CD4-positive, alpha-beta T cell treated with Interleukin-17A for 1 hour (primary cell): Measurements from ENCODE around the gene KLHL30.

Experiments
- DNase-seq: peaks from one replicate; pipeline ENCODE4 v3.0.0-alpha.2; 2020

Gene KLHL30

DNA sequence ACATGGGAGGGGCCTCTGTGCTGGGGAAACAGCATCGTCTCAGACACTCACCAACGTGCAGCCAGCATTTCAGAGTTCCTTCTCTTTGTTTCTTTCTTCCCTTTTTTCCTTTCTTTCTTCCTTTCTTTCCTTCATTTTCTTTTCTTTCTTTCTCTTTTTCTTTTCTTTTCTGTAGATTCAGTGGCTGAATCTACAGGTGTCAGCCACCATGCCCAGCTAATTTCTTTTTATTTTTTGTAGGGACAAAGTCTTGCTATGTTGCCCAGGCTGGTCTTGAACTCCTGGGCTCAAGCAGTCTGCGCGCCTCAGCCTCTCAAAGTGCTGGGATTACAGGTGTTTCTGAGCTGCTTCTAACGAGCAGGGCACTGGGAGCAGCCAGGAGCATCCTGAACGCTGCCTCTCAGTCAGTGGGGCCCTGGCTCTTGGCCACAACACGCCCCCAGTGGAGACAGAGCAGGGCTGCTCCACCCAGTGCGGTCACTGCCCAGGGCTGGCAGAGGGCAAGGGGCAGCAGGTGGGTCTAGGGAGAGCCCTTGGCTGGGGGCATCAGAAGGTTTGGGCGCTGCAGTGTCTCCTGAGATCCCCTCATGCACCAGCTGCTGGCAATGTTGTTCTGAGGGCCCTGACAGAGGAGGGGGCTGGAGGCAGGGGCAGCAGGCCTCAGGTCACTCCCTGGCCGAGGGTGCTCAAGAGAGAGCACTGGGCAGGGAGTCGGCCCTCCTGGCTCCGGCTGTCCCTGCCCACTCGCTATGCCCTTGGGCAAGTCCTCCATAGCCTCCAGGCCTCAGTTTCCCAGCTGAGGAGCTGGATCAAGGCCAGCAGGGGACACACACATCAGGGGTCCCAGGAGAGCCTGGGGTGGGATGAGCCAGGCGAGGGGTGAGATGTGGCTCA is 4.7 kb upstream of the KLHL30 start:
- DNase-seq, result no peak

DNA sequence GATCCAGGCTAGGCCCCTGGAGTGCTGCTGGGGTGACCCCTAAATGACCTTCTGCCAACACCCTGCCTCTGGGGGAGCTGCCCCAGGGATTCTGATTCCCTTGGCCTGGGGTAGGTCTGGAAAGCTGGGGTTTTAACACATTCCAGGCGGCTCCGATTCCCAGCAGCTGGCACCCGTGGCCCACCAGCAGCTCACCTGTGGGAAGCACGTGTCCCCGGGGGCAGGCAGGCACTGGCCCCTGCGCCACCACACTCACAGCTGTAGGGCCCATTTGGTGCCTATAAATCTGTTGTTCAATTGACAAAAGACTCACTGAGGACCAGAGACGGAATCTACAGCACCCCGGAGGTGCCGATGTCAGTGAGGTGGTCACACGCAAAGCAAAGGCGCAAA is 4.1 kb upstream of the KLHL30 start:
- DNase-seq, result no peak

DNA sequence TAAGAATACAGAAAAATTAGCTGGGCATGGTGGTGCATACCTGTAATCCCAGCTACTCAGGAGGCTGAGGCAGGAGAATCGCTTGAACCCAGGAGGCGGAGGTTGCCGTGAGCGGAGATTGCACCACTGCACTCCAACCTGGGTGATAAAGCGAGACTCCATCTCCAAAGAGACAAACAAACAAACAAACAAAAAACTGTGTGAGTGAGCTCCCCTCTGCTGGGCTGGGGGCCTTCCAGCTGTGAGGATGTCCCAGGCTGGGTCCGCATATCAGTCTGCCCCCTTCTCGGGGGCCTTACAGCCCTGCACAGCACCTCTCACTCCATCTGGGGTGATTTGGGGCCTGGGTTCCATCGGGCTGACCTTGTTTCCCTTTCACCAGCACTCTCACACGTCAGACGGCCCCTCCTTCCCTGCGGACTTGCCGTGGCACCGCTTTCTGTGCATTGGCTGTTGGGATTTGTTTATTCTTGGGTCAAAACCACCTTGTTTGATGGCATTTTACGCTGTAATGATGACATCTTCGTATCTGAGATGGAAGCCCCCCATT is 2.8 kb upstream of the KLHL30 start:
- no peak for DNase-seq

DNA sequence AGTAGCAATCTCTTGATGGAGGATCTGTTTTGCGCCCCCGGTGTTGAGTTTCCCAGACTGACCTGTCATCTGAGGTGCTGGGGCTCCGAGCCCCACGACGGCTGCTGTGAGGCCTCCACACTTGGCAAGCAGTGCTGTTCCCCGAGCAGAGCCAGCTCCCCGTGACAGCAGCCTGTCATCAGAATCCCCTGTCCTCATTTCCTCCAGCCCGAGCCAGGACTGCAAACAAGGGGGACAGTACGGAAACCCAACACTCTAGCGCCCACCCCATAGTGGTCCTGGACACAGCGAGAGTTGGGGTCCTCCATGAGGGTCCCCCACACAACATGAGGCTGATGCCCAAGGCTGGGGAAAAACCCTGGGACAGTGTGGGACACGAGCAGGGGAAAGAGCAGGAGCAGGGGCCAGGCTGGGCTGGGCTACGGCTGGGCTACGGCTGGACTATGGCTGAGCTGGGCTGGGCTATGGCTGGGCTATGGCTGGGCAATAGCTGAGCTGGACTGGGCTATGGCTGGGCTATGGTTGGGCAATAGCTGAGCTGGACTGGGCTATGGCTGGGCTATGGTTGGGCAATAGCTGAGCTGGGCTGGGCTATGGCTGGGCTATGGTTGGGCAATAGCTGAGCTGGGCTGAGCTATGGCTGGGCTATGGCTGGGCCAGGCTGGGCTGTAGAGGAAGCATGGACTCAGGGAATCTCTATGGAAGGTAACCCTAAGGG is 1.5 kb upstream of the KLHL30 start:
- DNase-seq, result no peak

DNA sequence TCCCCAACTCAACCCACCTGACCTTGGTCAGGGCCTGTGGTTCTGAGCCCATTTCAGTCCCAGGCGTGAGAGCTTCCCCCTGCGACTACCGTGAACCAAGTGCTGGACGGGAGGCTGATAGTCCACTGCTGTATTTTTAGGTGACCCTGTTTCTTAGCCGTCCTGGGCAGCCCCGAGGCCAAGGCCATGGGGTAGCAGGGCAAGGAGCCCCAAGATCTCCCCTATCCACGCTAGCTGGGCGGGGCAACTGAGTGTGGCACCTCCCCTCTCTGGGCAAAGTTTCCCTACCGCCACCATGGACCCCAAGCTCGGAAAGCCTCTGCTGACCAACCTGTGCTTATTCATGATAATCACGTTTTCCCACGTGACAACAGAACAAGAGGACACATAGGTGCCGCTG is 583 bp upstream of the KLHL30 start:
- no peak for DNase-seq

DNA sequence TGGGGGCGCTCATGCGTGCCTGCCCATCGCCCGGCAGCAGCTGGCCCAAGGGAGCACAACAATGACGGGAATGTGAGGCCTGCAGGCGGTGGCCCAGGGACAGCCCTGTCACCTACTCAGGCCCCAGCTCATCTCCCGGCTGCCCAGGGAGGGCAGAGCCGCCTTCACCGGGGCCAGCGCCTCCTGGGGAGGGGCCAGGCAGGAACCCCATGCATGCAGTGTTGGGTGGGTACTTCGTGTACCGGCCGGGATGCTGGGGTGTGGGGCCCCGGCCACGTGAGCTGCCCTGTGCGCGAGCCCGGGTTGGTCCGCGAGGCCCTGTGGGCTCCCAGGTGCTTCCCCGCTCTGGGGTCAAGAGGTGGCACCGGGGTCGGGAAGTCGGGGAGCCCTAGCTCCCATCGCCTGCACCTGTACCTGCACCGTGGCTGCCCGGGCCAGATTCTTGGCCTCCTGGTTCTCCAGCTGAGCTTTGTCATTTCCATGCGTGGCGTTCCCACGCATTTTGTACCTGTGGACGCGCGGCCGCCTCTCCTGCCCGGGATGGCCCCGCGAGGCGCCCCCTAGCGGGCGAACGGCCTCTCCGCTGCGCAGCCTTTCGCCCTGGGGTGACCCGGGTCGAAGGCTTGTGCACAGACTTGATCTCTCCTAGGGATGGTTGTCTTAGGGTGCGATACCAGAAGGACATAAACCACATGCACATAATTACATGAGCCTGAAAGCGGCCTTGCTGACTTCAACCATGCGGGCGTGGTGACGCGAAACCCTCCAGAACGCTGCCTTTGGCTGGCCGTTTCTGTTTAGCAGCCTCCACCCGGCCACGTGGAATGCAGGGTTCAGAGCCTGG is 950 bp downstream of the KLHL30 start:
- DNase-seq, result peak; percentile 25

DNA sequence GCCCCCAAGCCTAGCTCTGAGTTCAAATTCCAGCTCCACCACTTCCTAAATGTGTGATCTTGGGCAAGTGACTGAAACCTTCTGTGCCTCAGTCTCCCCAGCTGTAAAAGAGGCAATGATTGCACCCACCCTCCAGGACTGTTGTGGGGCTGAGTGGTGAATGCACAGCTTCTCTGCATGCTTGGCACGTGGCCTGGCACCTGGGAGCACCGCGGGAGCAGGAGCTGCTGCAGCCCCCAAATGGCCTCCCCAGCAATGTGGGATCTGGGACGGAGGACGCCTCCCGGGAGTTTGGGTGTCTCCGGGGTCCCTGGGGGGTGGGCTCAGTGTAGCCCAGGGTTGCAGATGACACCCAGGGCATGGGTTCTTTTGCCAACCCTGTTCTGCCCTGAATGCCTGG is 1.6 kb downstream of the KLHL30 start:
- no peak for DNase-seq

DNA sequence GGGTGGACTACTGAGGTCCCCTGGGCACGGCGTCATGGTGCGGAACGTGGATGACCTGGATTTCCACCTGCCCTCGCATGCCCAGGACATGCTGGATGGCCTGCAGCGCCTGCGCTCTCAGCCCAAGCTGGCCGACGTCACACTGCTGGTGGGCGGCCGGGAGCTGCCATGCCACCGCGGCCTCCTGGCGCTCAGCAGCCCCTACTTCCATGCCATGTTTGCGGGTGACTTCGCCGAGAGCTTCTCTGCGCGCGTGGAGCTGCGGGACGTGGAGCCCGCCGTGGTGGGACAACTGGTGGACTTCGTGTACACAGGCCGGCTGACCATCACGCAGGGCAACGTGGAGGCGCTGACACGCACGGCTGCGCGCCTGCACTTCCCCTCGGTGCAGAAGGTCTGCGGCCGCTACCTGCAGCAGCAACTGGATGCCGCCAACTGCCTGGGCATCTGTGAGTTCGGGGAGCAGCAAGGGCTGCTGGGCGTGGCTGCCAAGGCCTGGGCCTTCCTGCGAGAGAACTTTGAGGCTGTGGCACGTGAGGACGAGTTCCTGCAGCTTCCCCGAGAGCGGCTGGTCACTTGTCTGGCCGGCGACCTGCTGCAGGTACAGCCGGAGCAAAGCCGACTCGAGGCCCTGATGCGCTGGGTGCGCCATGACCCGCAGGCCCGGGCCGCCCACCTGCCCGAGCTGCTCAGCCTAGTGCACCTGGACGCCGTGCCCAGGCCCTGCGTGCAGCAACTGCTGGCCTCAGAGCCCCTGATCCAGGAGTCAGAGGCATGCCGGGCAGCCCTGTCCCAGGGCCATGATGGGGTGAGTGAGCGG is 2.5 kb downstream of the KLHL30 start:
- DNase-seq, result no peak

DNA sequence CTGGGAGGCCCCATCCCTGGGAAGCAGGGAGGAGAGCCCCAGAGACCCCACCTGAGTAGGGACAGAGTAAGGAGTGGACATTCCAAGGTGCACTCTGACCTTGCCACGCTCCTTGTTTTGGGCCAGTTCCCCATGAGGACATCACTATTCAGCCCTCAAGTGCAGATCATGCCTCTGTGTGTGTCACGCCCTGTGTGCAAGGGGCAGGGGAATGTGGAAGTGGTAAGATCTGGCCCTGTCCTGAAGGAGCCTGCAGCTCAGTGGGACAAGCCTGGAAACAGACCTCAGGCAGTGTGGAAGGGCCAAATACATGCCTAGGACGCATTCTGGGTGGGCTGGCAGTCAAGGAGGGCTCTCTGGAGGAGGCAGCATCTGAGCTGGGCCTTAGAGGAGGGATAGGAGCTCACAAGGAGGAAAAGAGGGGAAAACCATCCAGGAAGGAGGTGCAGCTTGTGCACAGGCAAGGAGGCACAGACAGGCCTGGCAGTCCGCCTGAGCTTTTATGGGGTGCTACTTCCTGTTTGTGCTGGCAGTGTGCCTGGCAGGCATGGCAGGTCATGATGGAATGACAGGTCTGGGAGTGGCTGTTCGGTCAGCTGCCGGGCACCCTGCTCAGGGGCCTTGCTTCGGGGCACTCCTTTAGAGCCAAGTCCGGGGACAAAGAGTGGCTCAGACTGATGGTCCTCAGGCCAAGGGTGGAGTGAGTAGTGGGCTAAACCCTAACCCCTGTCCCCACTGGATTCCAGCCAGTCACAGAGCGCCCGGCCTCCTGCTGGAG is 3.3 kb downstream of the KLHL30 start:
- DNase-seq, result no peak

DNA sequence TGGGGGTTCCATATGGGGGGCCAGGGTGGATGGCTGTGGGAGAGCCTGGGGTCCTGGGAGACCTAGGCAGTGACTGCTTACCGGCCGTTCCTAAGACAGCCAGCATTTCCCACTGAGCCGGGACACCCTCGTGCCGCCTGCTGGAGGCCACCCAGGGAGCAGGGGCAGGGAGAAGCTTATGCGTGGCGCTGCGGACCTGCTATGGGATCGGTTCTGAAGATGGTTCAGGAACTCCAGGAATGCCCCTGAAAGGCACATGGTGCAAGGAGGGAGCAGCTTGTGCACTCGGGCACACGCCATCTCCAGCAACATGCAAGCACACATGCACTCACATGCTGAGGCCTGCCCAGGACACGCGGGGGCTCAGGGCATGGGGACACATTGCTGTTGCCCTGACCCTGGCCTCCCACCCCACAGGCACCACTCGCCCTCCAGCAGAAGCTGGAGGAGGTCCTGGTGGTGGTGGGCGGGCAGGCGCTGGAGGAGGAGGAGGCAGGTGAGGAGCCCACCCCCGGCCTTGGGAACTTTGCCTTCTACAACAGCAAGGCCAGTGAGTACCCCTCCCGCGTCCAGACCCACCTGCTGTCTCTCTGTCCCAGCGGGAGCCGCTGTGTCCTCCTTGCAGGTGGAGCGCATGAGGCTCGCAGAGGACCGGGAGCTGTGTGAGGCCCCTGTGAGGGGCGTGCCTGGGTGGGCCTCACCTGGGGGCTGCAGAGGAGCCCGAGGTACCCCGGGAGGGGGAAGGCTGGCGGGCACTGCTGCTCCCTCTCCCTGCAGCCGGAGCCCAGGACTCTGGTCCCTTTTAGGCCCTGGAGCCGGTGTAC is 4.1 kb downstream of the KLHL30 start:
- no peak for DNase-seq

DNA sequence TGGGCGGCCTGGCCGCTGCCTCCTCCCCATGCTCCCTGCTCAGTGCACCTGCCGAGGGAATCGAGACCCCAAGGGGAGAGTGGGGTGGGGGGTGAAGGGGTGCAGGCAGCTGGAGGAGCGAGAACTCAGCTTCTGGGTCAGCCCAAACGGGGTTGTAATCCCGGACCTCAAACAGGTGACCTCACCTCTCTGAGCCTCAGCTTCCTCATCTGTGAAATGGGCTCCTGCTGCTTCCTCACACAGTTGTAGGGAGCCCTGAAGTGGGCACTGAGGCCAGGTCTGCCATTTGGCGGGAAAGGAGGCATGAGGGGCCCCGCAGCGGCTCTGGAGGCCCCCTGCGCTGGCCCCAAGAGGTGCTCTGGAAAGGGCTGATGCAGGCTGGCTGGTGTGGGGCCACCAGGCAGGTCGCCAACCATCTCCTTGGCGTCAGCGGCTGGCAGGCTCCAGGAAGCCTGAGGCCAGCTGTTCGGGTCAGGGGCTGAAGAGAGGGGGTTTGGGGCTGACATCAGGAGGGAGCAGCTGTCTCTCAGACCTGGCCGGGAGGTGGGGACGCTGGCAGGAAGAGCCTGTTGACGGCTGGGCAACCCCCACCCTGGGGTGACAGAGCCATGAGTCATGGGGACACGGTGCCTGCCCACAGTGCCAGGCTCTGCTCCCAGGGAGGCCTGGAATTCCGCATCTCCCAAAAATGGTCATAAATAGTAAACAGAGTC is 4.9 kb downstream of the KLHL30 start:
- no peak for DNase-seq

DNA sequence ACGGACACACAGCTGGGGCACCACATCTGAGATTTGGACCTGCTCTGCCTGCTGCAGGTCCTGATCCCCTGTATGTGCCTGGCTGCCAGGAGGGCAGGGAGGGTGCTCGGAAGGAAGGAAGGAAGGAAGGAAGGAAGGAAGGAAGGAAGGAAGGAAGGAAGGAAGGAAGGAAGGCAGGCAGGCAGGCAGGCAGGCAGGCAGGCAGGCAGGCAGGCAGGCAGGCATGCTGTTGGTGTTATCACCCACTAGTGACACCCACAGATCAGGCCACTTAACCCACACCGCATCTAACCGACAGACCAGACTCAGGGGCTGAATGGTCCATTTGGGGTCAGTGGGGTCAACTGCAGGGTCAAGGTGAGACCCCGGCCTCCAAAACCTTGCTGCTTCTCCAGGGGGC is 5.8 kb downstream of the KLHL30 start:
- no peak for DNase-seq

DNA sequence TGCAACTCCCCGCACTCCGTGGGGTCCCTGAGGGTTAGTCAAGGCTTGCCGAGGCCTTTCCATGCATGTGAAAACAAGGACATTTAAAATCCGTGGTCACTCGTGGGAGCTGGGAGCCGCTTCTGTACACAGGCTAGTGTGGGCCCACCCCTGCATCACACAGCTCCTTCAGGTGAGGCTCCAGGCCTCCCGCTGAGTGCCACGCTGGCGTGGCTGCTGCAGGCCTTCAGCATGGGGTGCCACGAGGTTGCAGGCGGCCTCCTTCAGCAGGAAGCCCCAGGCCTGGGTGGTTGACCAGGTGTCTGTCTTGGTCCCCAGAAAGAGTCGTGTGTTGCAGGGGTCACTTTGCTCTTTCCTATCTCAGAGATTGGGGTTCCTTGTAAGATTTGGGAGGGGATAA is 6.6 kb downstream of the KLHL30 start:
- no peak for DNase-seq

DNA sequence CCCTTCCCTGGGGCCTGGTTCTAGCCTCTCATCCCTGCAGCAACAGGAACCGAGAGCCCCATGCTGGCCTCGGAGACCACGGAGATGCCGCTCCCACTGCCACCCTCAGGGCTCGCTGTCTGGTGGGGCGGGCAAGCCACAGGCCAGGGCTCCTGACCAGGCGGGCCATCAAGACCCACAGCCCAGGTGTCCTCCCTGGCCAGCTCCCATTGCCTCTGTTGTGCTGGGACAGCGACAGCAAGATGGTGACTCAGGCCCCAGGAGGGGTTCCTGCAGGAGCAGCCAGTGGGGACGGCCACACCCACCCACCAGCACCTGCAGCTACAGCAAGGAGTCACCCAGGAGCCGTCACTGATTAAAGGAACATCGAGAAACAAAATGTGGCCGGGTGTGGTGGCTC is 7.4 kb downstream of the KLHL30 start:
- no peak for DNase-seq

DNA sequence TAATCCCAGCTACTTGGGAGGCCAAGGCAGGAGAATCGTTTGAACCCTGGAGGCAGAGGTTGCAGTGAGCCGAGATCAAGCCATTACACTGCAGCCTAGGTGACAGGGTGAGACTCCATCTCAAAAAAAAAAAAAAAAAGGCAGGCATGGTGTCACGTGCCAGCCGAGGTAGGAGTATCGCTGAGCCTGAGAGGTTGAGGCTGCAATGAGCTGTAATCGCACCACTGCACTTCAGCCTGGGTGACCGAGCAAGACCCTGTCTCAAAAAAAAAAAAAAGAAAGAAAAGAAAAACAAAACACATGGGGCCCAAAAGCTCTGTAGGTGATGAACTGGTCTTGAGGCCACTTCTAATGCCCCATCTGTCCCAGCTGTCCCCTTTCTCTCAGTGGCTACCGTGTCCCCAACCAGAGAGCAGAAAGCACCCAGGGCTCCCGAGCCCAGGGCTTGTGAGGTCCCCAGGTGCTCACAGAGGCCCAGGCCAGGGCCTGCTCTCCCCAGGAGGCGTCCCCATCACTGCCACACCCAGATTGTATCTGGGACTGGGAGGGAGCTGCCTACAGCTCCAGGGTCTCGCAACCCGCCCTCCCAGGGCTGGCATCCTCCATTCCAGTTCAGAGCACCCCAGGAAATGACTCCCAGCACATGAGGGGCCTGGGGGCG is 8.5 kb downstream of the KLHL30 start:
- no peak for DNase-seq

DNA sequence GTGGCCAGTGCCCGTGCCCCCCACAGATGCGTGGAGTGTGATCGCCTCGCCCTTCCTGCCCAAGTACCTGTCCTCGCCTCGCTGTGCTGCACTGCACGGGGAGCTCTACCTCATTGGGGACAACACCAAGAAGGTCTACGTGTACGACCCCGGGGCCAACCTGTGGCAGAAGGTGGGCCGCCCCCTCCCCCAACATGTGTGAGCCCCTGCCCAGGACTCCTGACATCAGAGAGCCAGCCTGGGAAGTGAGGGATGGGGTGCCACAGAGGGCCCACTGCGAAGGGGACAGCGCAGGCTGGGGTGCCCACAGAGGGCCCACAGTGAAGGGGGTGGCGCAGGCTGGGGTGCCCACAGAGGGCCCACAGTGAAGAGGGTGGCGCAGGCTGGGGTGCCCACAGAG is 10.5 kb downstream of the KLHL30 start:
- DNase-seq, result no peak

DNA sequence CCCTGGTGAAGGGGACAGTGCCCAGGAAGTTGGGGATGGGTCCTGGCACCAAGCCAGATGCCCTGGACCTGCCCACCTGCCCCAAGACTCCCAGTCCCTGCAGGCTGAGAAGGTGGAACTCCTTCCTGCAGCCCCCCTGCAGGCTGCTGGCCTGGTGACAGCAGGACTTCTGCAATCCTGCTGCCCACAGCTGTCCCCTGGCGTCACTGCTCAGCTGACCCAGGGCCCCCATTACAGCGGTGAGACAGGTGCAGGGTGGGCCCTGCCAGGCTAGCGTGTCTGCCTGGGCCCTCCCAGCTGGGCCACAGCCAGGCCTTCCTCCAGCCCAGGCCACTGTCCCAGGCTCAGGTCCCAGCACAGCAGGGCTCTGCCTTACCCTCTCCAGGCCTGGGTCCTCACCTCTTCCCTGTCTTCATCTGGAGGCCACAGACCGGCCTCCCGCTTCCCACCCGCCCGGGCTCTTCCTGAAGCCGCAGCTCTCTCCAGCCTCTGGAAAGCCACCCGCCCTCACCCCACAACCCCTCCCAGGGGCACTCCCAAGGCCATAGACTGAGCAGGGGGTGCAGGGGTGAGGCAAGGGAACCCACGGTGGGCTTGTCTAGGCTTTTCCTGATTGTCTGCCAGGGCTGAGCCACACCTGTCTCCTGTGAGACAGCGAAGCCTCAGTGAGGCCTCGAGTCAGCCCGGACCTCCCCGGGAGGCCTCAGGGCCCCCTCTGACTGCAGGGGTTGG is 11.5 kb downstream of the KLHL30 start:
- no peak for DNase-seq

DNA sequence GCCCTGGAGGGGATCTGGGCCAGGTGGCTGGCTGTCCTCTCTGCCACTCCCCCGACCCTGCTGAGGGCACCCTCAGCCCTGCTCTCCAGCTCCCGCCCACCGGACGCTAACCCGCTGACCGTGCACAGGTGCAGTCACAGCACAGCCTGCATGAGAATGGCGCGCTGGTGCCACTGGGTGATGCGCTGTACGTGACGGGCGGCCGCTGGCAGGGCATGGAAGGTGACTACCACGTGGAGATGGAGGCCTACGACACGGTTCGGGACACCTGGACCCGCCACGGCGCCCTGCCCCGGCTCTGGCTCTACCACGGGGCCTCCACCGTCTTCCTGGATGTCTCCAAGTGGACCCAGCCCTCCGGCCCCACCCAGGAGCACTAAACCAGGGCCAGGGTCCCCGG is 12.2 kb downstream of the KLHL30 start:
- DNase-seq, result no peak

DNA sequence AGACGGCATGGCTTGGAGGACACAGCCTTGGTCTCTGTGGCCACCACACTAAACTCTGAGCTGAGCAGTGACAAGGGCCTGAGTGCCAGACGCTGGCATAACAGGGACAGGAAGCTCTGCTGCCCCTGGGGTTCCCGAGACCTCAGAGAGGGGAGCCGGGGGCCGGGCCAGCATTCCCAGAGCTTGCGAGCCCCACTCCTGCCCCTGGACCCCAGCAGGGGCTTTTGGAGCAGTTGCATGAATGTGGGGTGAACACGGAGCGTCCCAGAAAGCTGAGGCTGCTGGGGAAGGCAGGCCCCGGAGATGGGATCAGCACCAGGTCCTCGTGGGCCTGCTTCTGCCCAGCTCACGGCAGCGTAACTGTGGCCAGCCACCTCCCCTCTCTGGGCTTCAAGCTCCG is 12.7 kb downstream of the KLHL30 start:
- DNase-seq, result no peak
